Colonic mucosa (tissue), 4 donors: ENCODE data around the gene RNF215. TPM values are rescaled to one million over a fixed set of nuclear protein-coding genes. Genes with fewer than 3 reads are reported as not detected.

ENCODE experiments used
- DNase-seq: peaks from one replicate; pipeline ENCODE4 v3.0.0-alpha.2; 2020
- H3K27ac ChIP-seq: fragments of 200-600 bp; one replicate; pipeline ENCODE4 v1.8.0; 2021
- H3K27me3 ChIP-seq: fragments of 200-600 bp; one replicate; pipeline ENCODE4 v1.8.0; 2021
- H3K36me3 ChIP-seq: fragments of 200-600 bp; one replicate; pipeline ENCODE4 v1.8.0; 2021
- H3K4me1 ChIP-seq: fragments of 200-600 bp; one replicate; pipeline ENCODE4 v1.8.0; 2021; ENCODE audit warnings: mild to moderate bottlenecking
- H3K4me3 ChIP-seq: fragments of 200-600 bp; one replicate; pipeline ENCODE4 v1.8.0; 2021
- H3K9ac ChIP-seq, 2 donors: one replicate each; pipeline ENCODE4 v1.7.0; 2013; ENCODE audit warnings: control low read depth in 2 of 2, low read depth in 2 of 2, low read length in 2 of 2
- H3K9me3 ChIP-seq: fragments of 200-600 bp; one replicate; pipeline ENCODE4 v1.8.0; 2021
- CTCF ChIP-seq: fragments of 200-600 bp; IDR thresholded peaks from one replicate; pipeline ENCODE4 v1.8.0; 2022; ENCODE audit warnings: antibody characterized with exemption, mild to moderate bottlenecking
- intact Hi-C: fragments of 100-400 bp; cut with DNase I; formaldehyde crosslinking; loops from one replicate; pipeline ENCODE4 v1.14.1; 2022
- total RNA-seq, 2 donors: library from RNA; stranded (reverse); fragmentation: NEBNext Ultra II Directional in 1 of 2; extraction: Animal tissue kit (Norgen Biotek cat#: 25700) in 1 of 2; gene quantifications; one replicate each; pipeline ENCODE4 v1.2.1, GENCODE V29; 2021
- donor health status: healthy.
- donor health status: DM: no; HTN: no; CAD: no.
- donor health status: DM: no; HTN: no; CAD: no.

Gene RNF215
- total RNA-seq, 2 donors from 2014 or later, result 5.8 to 9.4 TPM

GRCh38 chr22:30427871-30428270 is 40.7 kb upstream of the RNF215 start:
- no peak overlapping the region for H3K4me3 ChIP-seq
- DNase-seq, result no peak
- no peak overlapping the region for H3K9ac ChIP-seq
- no peaks in the 10 kb centered on the region for H3K36me3 ChIP-seq
- H3K27ac ChIP-seq, result no peak overlapping the region
- TF ChIP-seq CTCF, result no peak
- H3K9me3 ChIP-seq, result no peaks in the 10 kb centered on the region
- intact Hi-C loops, result loop anchor here (5.0 kb wide), 1 partner anchor 36 kb away; no protein-coding TSS in a partner anchor
- peaks cover 9% of the 10 kb centered on the region for H3K4me1 ChIP-seq
- H3K27me3 ChIP-seq, result no peaks in the 10 kb centered on the region

GRCh38 chr22:30426388-30427353 is 39.5 kb upstream of the RNF215 start:
- peak overlapping the region; percentile 64 for H3K4me3 ChIP-seq
- DNase-seq, result peak; percentile 95
- peak overlapping the region; percentile 79 to 83 for H3K9ac ChIP-seq
- H3K36me3 ChIP-seq, result no peaks in the 10 kb centered on the region
- no peaks in the 10 kb centered on the region for H3K9me3 ChIP-seq
- no peaks in the 10 kb centered on the region for H3K27me3 ChIP-seq
- intact Hi-C loops, result loop anchor here (5.0 kb wide), 1 partner anchor 34 kb away; no protein-coding TSS in a partner anchor
- H3K27ac ChIP-seq, result peak overlapping the region; percentile 94
- TF ChIP-seq CTCF, result peak; percentile 72
- peaks cover 18% of the 10 kb centered on the region for H3K4me1 ChIP-seq

GRCh38 chr22:30425616-30426387 is 38.6 kb upstream of the RNF215 start, which contains the start of gene MTFP1:
MTFP1 (plus strand) TSS chr22:30425768; CDS start chr22:30425880, 112 bp downstream.
- no peak for TF ChIP-seq CTCF
- Histone ChIP-seq H3K4me3 (peak within 1 kb of the TSS; percentile 64), H3K27me3 (no peaks in the 10 kb centered on the region), H3K4me1 (peaks cover 22% of the 10 kb centered on the region), H3K27ac (peak within 1 kb of the TSS; percentile 94), H3K9me3 (no peaks in the 10 kb centered on the region), H3K9ac (peak within 1 kb of the TSS; percentile 79 to 89), H3K36me3 (no peaks in the 10 kb centered on the region)
- intact Hi-C loops, result loop anchor here (5.0 kb wide), 1 partner anchor 34 kb away; no protein-coding TSS in a partner anchor
- peak; percentile 74 for DNase-seq

- Histone ChIP-seq H3K36me3 (no peaks in the 10 kb centered on the region), H3K9me3 (no peaks in the 10 kb centered on the region), H3K4me3 (peak overlapping the region; percentile 64), H3K27ac (peak overlapping the region; percentile 94), H3K27me3 (no peaks in the 10 kb centered on the region), H3K9ac (peak overlapping the region; percentile 79 to 83), H3K4me1 (peaks cover 22% of the 10 kb centered on the region)
- no peak for DNase-seq
- TF ChIP-seq CTCF, result no peak
- intact Hi-C loops, result loop anchor here (5.0 kb wide), 1 partner anchor 33 kb away; no protein-coding TSS in a partner anchor
Measured at GRCh38 chr22:30425327-30425615, 38.1 kb upstream of the RNF215 start.
